ENCODE measurements around the gene CELSR3.

The CELSR3 gene

GRCh38 chr3:48662753-48663488 is at the start of gene CELSR3:
Gene CELSR3, minus strand, starts transcription at chr3:48662886. Its CDS starts 252 bp downstream, at chr3:48662634.
- peak within 1 kb of the TSS; percentile 80 for H3K4me3 Mint-ChIP-seq
- H3K9me3 Mint-ChIP-seq, result no peaks in the 10 kb centered on the region
- H3K27ac Mint-ChIP-seq (ENCODE audit: low read depth), result peak within 1 kb of the TSS; percentile 80
- peaks cover 14% of the 10 kb centered on the region for H3K27me3 Mint-ChIP-seq
- peak; percentile 33 to 41 for DNase-seq (ENCODE audit: low spot score in 2 of 2)
- peaks cover 17% of the 10 kb centered on the region for H3K4me1 Mint-ChIP-seq
- H3K36me3 Mint-ChIP-seq (ENCODE audit: insufficient read depth), result peaks cover 15% of the 10 kb centered on the region
- peak; percentile 40 for ATAC-seq (replicated peaks; ENCODE audit: extremely low read depth, poor library complexity, severe bottlenecking)

GRCh38 chr3:48711727-48712126 is 49.0 kb upstream of the CELSR3 start:
- peak overlapping the region; percentile 46 for H3K27ac Mint-ChIP-seq (ENCODE audit: low read depth)
- H3K27me3 Mint-ChIP-seq, result no peaks in the 10 kb centered on the region
- DNase-seq (ENCODE audit: low spot score in 2 of 2), result no peak
- no peak for ATAC-seq (replicated peaks; ENCODE audit: extremely low read depth, poor library complexity, severe bottlenecking)
- peaks cover 62% of the 10 kb centered on the region for H3K4me1 Mint-ChIP-seq
- peaks cover 41% of the 10 kb centered on the region for H3K36me3 Mint-ChIP-seq (ENCODE audit: insufficient read depth)
- no peak overlapping the region for H3K4me3 Mint-ChIP-seq
- no peaks in the 10 kb centered on the region for H3K9me3 Mint-ChIP-seq

- no peak for ATAC-seq (replicated peaks; ENCODE audit: extremely low read depth, poor library complexity, severe bottlenecking)
- Mint-ChIP-seq H3K9me3 (no peaks in the 10 kb centered on the region), H3K27me3 (no peaks in the 10 kb centered on the region), H3K36me3 (ENCODE audit: insufficient read depth) (peaks cover 45% of the 10 kb centered on the region), H3K4me1 (peaks cover 54% of the 10 kb centered on the region), H3K4me3 (no peak overlapping the region), H3K27ac (ENCODE audit: low read depth) (no peak overlapping the region)
- DNase-seq (ENCODE audit: low spot score in 2 of 2), result no peak
Observed at GRCh38 chr3:48709051-48709461, 46.4 kb upstream of the CELSR3 start.

- Mint-ChIP-seq H3K36me3 (ENCODE audit: insufficient read depth) (peaks cover 46% of the 10 kb centered on the region), H3K9me3 (no peaks in the 10 kb centered on the region), H3K4me3 (no peak overlapping the region), H3K27ac (ENCODE audit: low read depth) (no peak overlapping the region), H3K27me3 (no peaks in the 10 kb centered on the region), H3K4me1 (peaks cover 53% of the 10 kb centered on the region)
- ATAC-seq (replicated peaks; ENCODE audit: extremely low read depth, poor library complexity, severe bottlenecking), result no peak
- DNase-seq (ENCODE audit: low spot score in 2 of 2), result no peak
Observed at GRCh38 chr3:48708481-48708889, 45.8 kb upstream of the CELSR3 start.

DNA sequence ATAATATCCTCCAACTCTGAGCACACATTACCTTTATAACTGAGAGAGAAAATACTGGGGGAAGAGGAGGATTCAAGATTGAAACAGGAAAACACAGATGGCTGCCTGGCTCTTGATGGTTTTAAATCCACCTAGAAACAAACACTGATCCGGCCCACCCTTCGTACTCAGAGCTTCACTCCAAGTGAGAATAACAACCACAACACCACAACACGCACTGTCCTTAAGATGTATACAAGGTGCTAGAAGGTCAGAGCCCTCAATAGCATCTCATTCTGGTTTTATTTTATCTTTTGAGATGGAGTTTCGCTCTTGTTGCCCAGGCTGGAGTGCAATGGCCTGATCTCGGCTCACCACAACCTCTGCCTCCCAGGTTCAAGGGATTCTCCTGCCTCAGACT is 44.5 kb upstream of the CELSR3 start:
- Mint-ChIP-seq H3K27me3 (no peaks in the 10 kb centered on the region), H3K27ac (ENCODE audit: low read depth) (no peak overlapping the region), H3K36me3 (ENCODE audit: insufficient read depth) (peaks cover 45% of the 10 kb centered on the region), H3K4me3 (no peak overlapping the region), H3K4me1 (peaks cover 57% of the 10 kb centered on the region), H3K9me3 (no peaks in the 10 kb centered on the region)
- no peak for DNase-seq (ENCODE audit: low spot score in 2 of 2)
- ATAC-seq (replicated peaks; ENCODE audit: extremely low read depth, poor library complexity, severe bottlenecking), result no peak

GRCh38 chr3:48702320-48702920 is 39.7 kb upstream of the CELSR3 start:
- peak overlapping the region; percentile 20 for H3K27ac Mint-ChIP-seq (ENCODE audit: low read depth)
- no peaks in the 10 kb centered on the region for H3K27me3 Mint-ChIP-seq
- ATAC-seq (replicated peaks; ENCODE audit: extremely low read depth, poor library complexity, severe bottlenecking) (no peak), DNase-seq (ENCODE audit: low spot score in 2 of 2) (no peak)
- H3K4me1 Mint-ChIP-seq, result peaks cover 44% of the 10 kb centered on the region
- no peaks in the 10 kb centered on the region for H3K9me3 Mint-ChIP-seq
- H3K4me3 Mint-ChIP-seq, result no peak overlapping the region
- H3K36me3 Mint-ChIP-seq (ENCODE audit: insufficient read depth), result peaks cover 33% of the 10 kb centered on the region

- Mint-ChIP-seq H3K4me3 (no peak overlapping the region), H3K27ac (ENCODE audit: low read depth) (no peak overlapping the region), H3K9me3 (no peaks in the 10 kb centered on the region), H3K36me3 (ENCODE audit: insufficient read depth) (peaks cover 33% of the 10 kb centered on the region), H3K4me1 (peaks cover 33% of the 10 kb centered on the region), H3K27me3 (no peaks in the 10 kb centered on the region)
- DNase-seq (ENCODE audit: low spot score in 2 of 2), result no peak
- ATAC-seq (replicated peaks; ENCODE audit: extremely low read depth, poor library complexity, severe bottlenecking), result no peak
Observed at GRCh38 chr3:48700731-48701405, 38.2 kb upstream of the CELSR3 start.

DNA sequence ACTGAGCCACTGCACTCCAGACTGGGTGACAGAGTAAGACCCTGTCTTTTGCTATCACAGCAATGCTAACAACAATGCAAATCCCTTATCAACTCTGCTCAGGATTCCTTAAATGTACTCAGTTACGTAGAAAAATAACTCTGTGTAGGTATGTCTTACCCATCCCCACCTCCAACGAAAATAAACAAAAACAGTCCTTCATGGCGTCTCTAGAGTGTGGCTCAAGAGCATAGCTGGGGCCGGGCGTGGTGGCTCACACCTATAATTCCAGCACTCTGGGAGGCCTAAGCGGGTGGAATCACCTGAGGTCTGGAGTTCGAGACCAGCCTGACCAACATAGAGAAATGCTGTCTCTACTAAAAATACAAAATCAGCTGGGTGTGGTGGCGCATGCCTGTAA is 36.2 kb upstream of the CELSR3 start:
- DNase-seq (ENCODE audit: low spot score in 2 of 2) (no peak), ATAC-seq (replicated peaks; ENCODE audit: extremely low read depth, poor library complexity, severe bottlenecking) (no peak)
- H3K9me3 Mint-ChIP-seq, result no peaks in the 10 kb centered on the region
- peaks cover 30% of the 10 kb centered on the region for H3K36me3 Mint-ChIP-seq (ENCODE audit: insufficient read depth)
- peak overlapping the region; percentile 46 for H3K27ac Mint-ChIP-seq (ENCODE audit: low read depth)
- no peaks in the 10 kb centered on the region for H3K27me3 Mint-ChIP-seq
- peaks cover 34% of the 10 kb centered on the region for H3K4me1 Mint-ChIP-seq
- peak overlapping the region; percentile 11 for H3K4me3 Mint-ChIP-seq

DNA sequence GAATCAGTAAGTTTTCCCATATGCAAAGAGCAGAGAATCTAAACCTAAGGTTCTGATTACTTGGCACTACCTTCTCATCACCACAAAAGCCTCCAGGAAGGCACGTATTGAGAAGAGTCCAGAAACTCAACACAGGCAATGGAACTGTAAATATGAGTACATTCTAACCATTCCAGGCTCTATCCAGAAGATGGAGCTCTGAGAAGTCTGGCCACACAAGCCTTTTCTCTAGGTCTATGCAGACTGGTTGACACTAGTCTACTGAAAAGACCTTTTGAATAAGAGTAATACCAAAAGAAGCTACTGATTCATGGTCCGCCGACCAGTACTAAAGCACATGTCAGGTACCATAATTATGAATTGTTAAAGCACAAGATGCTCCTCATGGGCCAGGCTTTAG is 35.3 kb upstream of the CELSR3 start:
- no peak for DNase-seq (ENCODE audit: low spot score in 2 of 2)
- Mint-ChIP-seq H3K27ac (ENCODE audit: low read depth) (no peak overlapping the region), H3K9me3 (no peaks in the 10 kb centered on the region), H3K4me3 (no peak overlapping the region), H3K4me1 (peaks cover 32% of the 10 kb centered on the region), H3K27me3 (no peaks in the 10 kb centered on the region), H3K36me3 (ENCODE audit: insufficient read depth) (peaks cover 38% of the 10 kb centered on the region)
- no peak for ATAC-seq (replicated peaks; ENCODE audit: extremely low read depth, poor library complexity, severe bottlenecking)

DNA sequence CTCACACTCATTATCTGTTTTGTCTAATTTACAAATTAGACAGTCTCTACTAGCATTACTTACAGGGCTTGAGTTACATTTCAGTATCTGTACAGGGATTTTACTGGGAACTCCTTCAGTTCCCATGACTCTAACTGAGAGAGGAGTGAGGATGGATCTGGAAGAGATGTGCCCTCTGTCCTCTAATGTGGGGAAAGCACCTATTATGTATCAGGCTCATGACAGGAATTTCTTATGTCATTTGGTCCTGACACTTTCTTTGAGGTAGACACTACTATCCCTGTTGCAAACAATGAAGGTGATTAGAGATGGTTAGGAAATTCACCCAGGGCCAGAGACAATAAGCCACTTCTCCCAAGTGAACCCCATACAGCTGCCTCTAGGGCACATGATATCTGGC is 33.9 kb upstream of the CELSR3 start:
- Mint-ChIP-seq H3K27me3 (no peaks in the 10 kb centered on the region), H3K9me3 (no peaks in the 10 kb centered on the region), H3K27ac (ENCODE audit: low read depth) (no peak overlapping the region), H3K4me3 (no peak overlapping the region), H3K36me3 (ENCODE audit: insufficient read depth) (peaks cover 45% of the 10 kb centered on the region), H3K4me1 (peaks cover 23% of the 10 kb centered on the region)
- no peak for DNase-seq (ENCODE audit: low spot score in 2 of 2)
- no peak for ATAC-seq (replicated peaks; ENCODE audit: extremely low read depth, poor library complexity, severe bottlenecking)

GRCh38 chr3:48696156-48696555 is 33.5 kb upstream of the CELSR3 start:
- Mint-ChIP-seq H3K27ac (ENCODE audit: low read depth) (no peak overlapping the region), H3K27me3 (no peaks in the 10 kb centered on the region), H3K4me1 (peaks cover 23% of the 10 kb centered on the region), H3K9me3 (no peaks in the 10 kb centered on the region), H3K4me3 (no peak overlapping the region), H3K36me3 (ENCODE audit: insufficient read depth) (peaks cover 48% of the 10 kb centered on the region)
- ATAC-seq (replicated peaks; ENCODE audit: extremely low read depth, poor library complexity, severe bottlenecking), result no peak
- DNase-seq (ENCODE audit: low spot score in 2 of 2), result no peak

DNA sequence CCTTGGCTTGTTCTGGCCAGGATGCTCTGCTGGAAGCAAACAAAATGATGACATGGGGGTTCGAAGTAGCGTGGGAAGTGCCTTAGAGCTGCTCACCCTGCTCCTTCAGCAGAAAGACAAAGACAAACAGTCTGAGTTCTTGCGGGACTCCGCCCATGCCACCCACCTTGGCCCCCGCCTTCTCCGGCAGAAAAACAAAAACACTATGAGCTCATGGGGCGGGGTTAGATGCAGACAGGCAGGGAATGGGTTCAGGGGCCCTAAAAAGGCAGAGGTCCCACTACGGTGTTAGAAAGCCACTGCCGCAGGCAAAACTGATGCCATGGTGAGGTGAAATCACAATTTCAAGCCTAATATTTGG is 32.7 kb upstream of the CELSR3 start:
- Mint-ChIP-seq H3K4me1 (peaks cover 23% of the 10 kb centered on the region), H3K4me3 (no peak overlapping the region)
- no peak for ATAC-seq (replicated peaks; ENCODE audit: extremely low read depth, poor library complexity, severe bottlenecking)

More for the DNA sequence above, 32.7 kb upstream of the CELSR3 start:
- Mint-ChIP-seq H3K36me3 (ENCODE audit: insufficient read depth) (peaks cover 54% of the 10 kb centered on the region), H3K9me3 (no peaks in the 10 kb centered on the region), H3K27me3 (no peaks in the 10 kb centered on the region), H3K27ac (ENCODE audit: low read depth) (no peak overlapping the region)
- DNase-seq (ENCODE audit: low spot score in 2 of 2), result no peak

Data from central memory CD8-positive, alpha-beta T cell (primary cell).